Mesenchymal stem cell (in vitro differentiated cells and primary cell): Measurements from ENCODE around the gene SMAD6.

ENCODE experiments used
- DNase-seq: peaks from one replicate; pipeline ENCODE4 v3.0.0-alpha.2; 2013
- H2AFZ ChIP-seq: one replicate; pipeline ENCODE4 v1.6.1; 2013; ENCODE audit warnings: low read depth, mild to moderate bottlenecking, control low read depth, inconsistent platforms, low read length, moderate library complexity
- H2AK5ac ChIP-seq: 2 replicates; pipeline ENCODE4 v1.6.1; 2013; ENCODE audit warnings: low read length, moderate library complexity, mild to moderate bottlenecking, inconsistent platforms; ENCODE audit not compliant: severe bottlenecking
- H2BK120ac ChIP-seq: one replicate; pipeline ENCODE4 v1.6.1; 2013; ENCODE audit warnings: low read depth, mild to moderate bottlenecking, inconsistent platforms, low read length, moderate library complexity
- H2BK12ac ChIP-seq, 2 experiments: one replicate each; pipeline ENCODE4 v1.6.1; 2013; ENCODE audit warnings: inconsistent platforms in 2 of 2, low read length in 2 of 2, mild to moderate bottlenecking in 2 of 2, moderate library complexity in 2 of 2, control low read depth in 1 of 2
- H2BK15ac ChIP-seq: one replicate; pipeline ENCODE4 v1.6.1; 2013; ENCODE audit warnings: mild to moderate bottlenecking, low read depth, inconsistent platforms; ENCODE audit not compliant: poor library complexity, severe bottlenecking
- H2BK5ac ChIP-seq: 2 replicates; pipeline ENCODE4 v1.6.1; 2013; ENCODE audit warnings: low read depth, mild to moderate bottlenecking, low read length, control low read depth, inconsistent platforms; ENCODE audit not compliant: poor library complexity, severe bottlenecking
- H3K14ac ChIP-seq, 2 experiments: one replicate each; pipeline ENCODE4 v1.6.1; 2013; ENCODE audit warnings: inconsistent platforms in 2 of 2, low read length in 2 of 2, control low read depth in 1 of 2, mild to moderate bottlenecking in 1 of 2, moderate library complexity in 1 of 2
- H3K18ac ChIP-seq, 2 experiments: one replicate each; pipeline ENCODE4 v1.6.1; 2013; ENCODE audit warnings: inconsistent platforms in 2 of 2, low read length in 2 of 2, control low read depth in 1 of 2, low read depth in 1 of 2, mild to moderate bottlenecking in 1 of 2
- H3K23ac ChIP-seq, 2 experiments: one replicate each; pipeline ENCODE4 v1.6.1; 2013; ENCODE audit warnings: inconsistent platforms in 2 of 2, low read length in 2 of 2, mild to moderate bottlenecking in 2 of 2, moderate library complexity in 2 of 2, control low read depth in 1 of 2
- H3K27ac ChIP-seq: 2 replicates; pipeline ENCODE4 v1.5.1; 2013; ENCODE audit warnings: mild to moderate bottlenecking, moderate library complexity, low read length, control low read depth, inconsistent platforms; ENCODE audit not compliant: poor library complexity, severe bottlenecking
- H3K27me3 ChIP-seq, 2 experiments: 2 replicates each; pipeline versions ENCODE4 v1.6.1 to v1.7.0; 2013; ENCODE audit warnings: low read length in 2 of 2, mild to moderate bottlenecking in 2 of 2, moderate library complexity in 2 of 2, control low read depth in 1 of 2, inconsistent platforms in 1 of 2; ENCODE audit not compliant: control insufficient read depth in 1 of 2, insufficient read depth in 1 of 2
- H3K36me3 ChIP-seq, 2 experiments: 2 replicates each; pipeline versions ENCODE4 v1.6.1 to v1.7.0; 2013; ENCODE audit warnings: low read length in 2 of 2, control low read depth in 1 of 2, inconsistent platforms in 1 of 2, low read depth in 1 of 2, mild to moderate bottlenecking in 1 of 2; ENCODE audit not compliant: insufficient read depth in 2 of 2, control insufficient read depth in 1 of 2
- H3K4ac ChIP-seq, 2 experiments: one replicate each; pipeline ENCODE4 v1.6.1; 2013; ENCODE audit warnings: inconsistent platforms in 2 of 2, low read length in 2 of 2, mild to moderate bottlenecking in 2 of 2, moderate library complexity in 2 of 2, control low read depth in 1 of 2, low read depth in 1 of 2
- H3K4me1 ChIP-seq: 2 replicates; pipeline ENCODE4 v1.6.1; 2013; ENCODE audit warnings: low read depth, low read length, control low read depth; ENCODE audit not compliant: control insufficient read depth, insufficient read depth
- H3K4me2 ChIP-seq: 2 replicates; pipeline ENCODE4 v1.6.1; 2013; ENCODE audit warnings: low read length, mild to moderate bottlenecking, inconsistent platforms; ENCODE audit not compliant: poor library complexity, severe bottlenecking
- H3K4me3 ChIP-seq, 2 experiments: 2 replicates each; pipeline versions ENCODE4 v1.5.1 to v1.7.0; 2013; ENCODE audit warnings: low read length in 2 of 2, mild to moderate bottlenecking in 2 of 2, control low read depth in 1 of 2, low read depth in 1 of 2; ENCODE audit not compliant: insufficient read depth in 1 of 2
- H3K79me1 ChIP-seq: replicated peaks from 2 replicates; pipeline ENCODE4 v1.6.1; 2013; ENCODE audit warnings: mild to moderate bottlenecking, control low read depth, low read length, inconsistent platforms; ENCODE audit not compliant: poor library complexity, severe bottlenecking
- H3K9ac ChIP-seq: 2 replicates; pipeline ENCODE4 v1.7.0; 2013; ENCODE audit warnings: mild to moderate bottlenecking, low read length, moderate library complexity
- H3K9me3 ChIP-seq: 2 replicates; pipeline ENCODE4 v1.7.0; 2013; ENCODE audit warnings: mild to moderate bottlenecking, low read length; ENCODE audit not compliant: control insufficient read depth
- H4K8ac ChIP-seq: one replicate; pipeline ENCODE4 v1.6.1; 2013; ENCODE audit warnings: inconsistent platforms, mild to moderate bottlenecking, low read length, moderate library complexity
- H4K91ac ChIP-seq: one replicate; pipeline ENCODE4 v1.6.1; 2013; ENCODE audit warnings: mild to moderate bottlenecking, low read length, inconsistent platforms
- WGBS: methylation state at CpG from one replicate; pipeline ENCODE4 v1.1.7; 2013; ENCODE audit warnings: mixed read lengths; 5-methylcytosine and 5-hydroxymethylcytosine counted together

The SMAD6 gene

DNA sequence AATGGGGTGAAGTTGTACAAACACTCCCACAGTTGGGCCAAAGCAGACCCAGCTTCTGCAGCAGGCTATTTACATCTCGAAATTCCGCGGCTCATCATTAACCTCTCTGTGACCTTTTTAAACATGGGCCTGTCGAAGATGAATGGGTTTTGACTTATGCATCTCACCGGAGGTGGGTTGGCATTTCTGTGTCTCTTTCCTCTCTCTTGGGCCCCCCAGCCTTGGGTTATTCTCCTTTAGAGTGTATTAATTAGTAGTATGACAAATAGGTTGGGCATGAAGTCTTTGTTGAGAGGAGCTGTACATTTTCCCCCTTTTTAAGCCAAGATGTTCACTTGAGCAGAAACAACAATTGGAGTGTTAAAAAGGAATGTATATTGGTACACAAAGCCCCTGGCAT is 9.8 kb downstream of the SMAD6 start:
- no peak overlapping the region for H4K91ac ChIP-seq
- H3K9ac ChIP-seq: no peak overlapping the region
- H2BK12ac ChIP-seq: no peak overlapping the region
- no peak overlapping the region for H2AFZ ChIP-seq
- H3K4me2 ChIP-seq: no peak overlapping the region
- H3K14ac ChIP-seq: no peak overlapping the region
- peaks cover 30% of the 10 kb centered on the region for H3K4me1 ChIP-seq
- H3K4ac ChIP-seq: no peak overlapping the region
- no peak overlapping the region for H2BK120ac ChIP-seq
- H3K4me3 ChIP-seq: no peak overlapping the region
- peaks cover 6% of the 10 kb centered on the region for H3K79me1 ChIP-seq
- no peak overlapping the region for H4K8ac ChIP-seq
- peak; percentile 44 for DNase-seq
- no peak overlapping the region for H2BK15ac ChIP-seq
- H3K27ac ChIP-seq: no peak overlapping the region
- 30% methylated on average over 5 of the region's 5 CpGs for WGBS
- no peak overlapping the region for H2BK5ac ChIP-seq
- H3K27me3 ChIP-seq: no peaks in the 10 kb centered on the region
- H3K18ac ChIP-seq: no peak overlapping the region
- no peak overlapping the region for H2AK5ac ChIP-seq
- H3K9me3 ChIP-seq: no peaks in the 10 kb centered on the region
- H3K23ac ChIP-seq: no peak overlapping the region
- peaks cover 0 to 80% of the 10 kb centered on the region in 2 experiments for H3K36me3 ChIP-seq

DNA sequence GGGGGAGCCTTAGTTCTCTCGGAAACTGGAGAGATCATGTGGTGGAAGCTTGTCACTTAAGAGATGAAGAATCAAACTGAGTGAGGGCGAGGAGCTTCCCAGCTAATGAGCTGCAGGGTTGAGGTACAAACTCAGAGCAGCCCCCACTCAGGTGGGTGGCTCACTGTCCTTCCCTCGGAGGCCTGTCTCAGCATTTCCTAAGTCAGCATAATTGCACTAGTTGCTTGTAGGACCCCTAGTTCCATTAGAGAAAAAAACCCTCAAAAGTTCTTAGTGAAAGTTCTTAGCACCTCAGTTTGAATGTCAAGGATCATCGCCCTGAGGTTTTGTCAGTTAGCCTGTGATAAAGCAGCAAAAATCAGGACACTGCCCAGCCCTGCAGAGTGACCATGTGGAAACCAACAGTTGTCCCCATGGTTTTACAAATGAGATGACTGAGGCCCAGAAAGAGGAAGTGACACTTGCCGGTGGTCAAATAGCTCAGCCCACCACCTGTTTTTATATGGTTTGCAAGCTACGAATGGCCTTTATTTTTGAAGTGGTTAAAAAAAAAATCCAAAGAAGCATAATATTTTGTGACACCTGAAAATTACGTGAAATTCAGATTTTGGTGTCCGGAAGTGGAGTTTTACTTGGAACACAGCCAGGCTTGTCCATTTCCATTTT is 11.9 kb downstream of the SMAD6 start:
- Histone ChIP-seq H3K79me1 (peaks cover 17% of the 10 kb centered on the region), H3K4me2 (no peak overlapping the region)

DNA sequence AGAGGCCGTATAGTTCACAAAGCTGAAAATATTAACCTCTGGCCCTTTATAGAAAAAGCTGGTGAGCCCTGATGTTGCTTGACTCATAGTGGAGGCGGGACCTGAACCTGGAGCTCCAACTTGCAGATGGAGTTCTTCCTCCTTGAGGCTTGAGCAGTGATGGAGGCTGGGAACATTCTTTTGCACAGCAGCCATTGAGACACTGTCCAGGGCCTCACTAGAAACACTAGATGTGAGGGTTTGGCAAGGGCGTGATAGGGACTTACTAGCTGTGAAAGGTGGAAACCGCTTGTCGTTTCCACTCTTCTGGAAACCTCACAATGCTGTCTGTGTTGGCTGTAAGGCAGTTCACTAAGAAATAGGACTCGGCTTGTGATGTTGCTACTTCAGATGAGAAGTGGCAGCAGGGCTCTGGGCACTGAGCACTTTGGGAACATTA is 12.5 kb downstream of the SMAD6 start:
- Histone ChIP-seq H2BK15ac (no peak overlapping the region), H4K91ac (no peak overlapping the region), H3K27ac (peak overlapping the region; percentile 86), H3K27me3 (no peaks in the 10 kb centered on the region), H3K4me2 (peak overlapping the region; percentile 3), H4K8ac (peak overlapping the region; percentile 69), H2BK12ac (no peak overlapping the region), H2AFZ (no peak overlapping the region), H2BK120ac (no peak overlapping the region), H3K4me3 (no peak overlapping the region), H3K14ac (no peak overlapping the region), H3K9me3 (no peaks in the 10 kb centered on the region), H3K9ac (peak overlapping the region; percentile 12), H3K4me1 (peaks cover 28% of the 10 kb centered on the region), H3K36me3 (peaks cover 12 to 91% of the 10 kb centered on the region in 2 experiments), H2AK5ac (peak overlapping the region; percentile 33), H2BK5ac (no peak overlapping the region), H3K18ac (no peak overlapping the region), H3K4ac (no peak overlapping the region), H3K79me1 (peaks cover 21% of the 10 kb centered on the region), H3K23ac (no peak overlapping the region)
- WGBS: 65% methylated on average over 6 of the region's 6 CpGs
- peak; percentile 54 for DNase-seq

More for the DNA sequence above, 11.9 kb downstream of the SMAD6 start:
- H3K4me3 ChIP-seq: no peak overlapping the region
- no peak overlapping the region for H3K14ac ChIP-seq
- no peaks in the 10 kb centered on the region for H3K27me3 ChIP-seq
- H3K18ac ChIP-seq: peak overlapping the region in 1 of 2 experiments; percentile 28
- DNase-seq: no peak
- H2AK5ac ChIP-seq: peak overlapping the region; percentile 29
- H3K27ac ChIP-seq: peak overlapping the region; percentile 86
- H2BK12ac ChIP-seq: no peak overlapping the region
- no peak overlapping the region for H4K8ac ChIP-seq
- H2BK15ac ChIP-seq: no peak overlapping the region
- no peak overlapping the region for H2BK5ac ChIP-seq
- H3K9ac ChIP-seq: peak overlapping the region; percentile 17
- H2BK120ac ChIP-seq: no peak overlapping the region
- no peak overlapping the region for H4K91ac ChIP-seq
- H3K9me3 ChIP-seq: no peaks in the 10 kb centered on the region
- peaks cover 8 to 91% of the 10 kb centered on the region in 2 experiments for H3K36me3 ChIP-seq
- no peak overlapping the region for H2AFZ ChIP-seq
- 93% methylated on average over 8 of the region's 8 CpGs for WGBS
- peaks cover 28% of the 10 kb centered on the region for H3K4me1 ChIP-seq
- H3K23ac ChIP-seq: no peak overlapping the region
- no peak overlapping the region for H3K4ac ChIP-seq

DNA sequence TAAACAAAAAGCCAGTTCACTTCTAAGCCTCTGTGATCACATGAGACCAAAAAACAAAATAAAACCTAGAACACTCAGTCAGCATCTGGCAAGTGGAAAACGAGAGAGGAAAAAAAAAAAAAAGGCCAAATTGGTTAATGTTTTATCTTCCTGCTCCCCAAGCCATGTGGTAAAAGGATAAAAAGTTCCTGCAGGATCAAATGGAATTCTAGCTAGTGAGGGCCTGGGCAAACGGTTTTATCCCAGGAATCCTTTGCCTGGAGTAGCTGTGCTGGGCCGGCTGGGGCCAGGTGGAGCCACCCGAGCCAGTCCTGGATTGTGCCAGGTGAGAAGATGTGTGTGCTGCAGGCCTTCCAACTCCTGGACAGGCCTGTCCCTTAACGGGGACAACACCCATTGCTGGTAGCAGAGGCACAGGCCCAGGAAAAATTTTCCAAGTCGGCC is 13.2 kb downstream of the SMAD6 start:
- Histone ChIP-seq H3K4me2 (peak overlapping the region; percentile 1), H2BK15ac (no peak overlapping the region), H2BK5ac (peak overlapping the region; percentile 4), H2BK120ac (no peak overlapping the region), H4K8ac (peak overlapping the region; percentile 46), H3K14ac (no peak overlapping the region), H2AFZ (no peak overlapping the region), H3K18ac (no peak overlapping the region), H3K36me3 (peaks cover 13 to 88% of the 10 kb centered on the region in 2 experiments), H4K91ac (no peak overlapping the region), H3K4ac (no peak overlapping the region), H3K4me1 (peaks cover 28% of the 10 kb centered on the region), H3K4me3 (no peak overlapping the region), H3K23ac (no peak overlapping the region), H3K9me3 (no peaks in the 10 kb centered on the region), H3K27me3 (no peaks in the 10 kb centered on the region), H3K79me1 (peaks cover 22% of the 10 kb centered on the region), H2AK5ac (no peak overlapping the region), H3K9ac (peak overlapping the region; percentile 12), H2BK12ac (no peak overlapping the region), H3K27ac (peak overlapping the region; percentile 58)
- no peak for DNase-seq
- 76% methylated on average over 6 of the region's 6 CpGs for WGBS
